Measurements from ENCODE around the gene APOLD1.
"Not testable (repeated sequence)": the region's sequence is repeated elsewhere in the genome, so short reads cannot be mapped to it uniquely, and the experiment has no call there.

APOLD1 gene

DNA sequence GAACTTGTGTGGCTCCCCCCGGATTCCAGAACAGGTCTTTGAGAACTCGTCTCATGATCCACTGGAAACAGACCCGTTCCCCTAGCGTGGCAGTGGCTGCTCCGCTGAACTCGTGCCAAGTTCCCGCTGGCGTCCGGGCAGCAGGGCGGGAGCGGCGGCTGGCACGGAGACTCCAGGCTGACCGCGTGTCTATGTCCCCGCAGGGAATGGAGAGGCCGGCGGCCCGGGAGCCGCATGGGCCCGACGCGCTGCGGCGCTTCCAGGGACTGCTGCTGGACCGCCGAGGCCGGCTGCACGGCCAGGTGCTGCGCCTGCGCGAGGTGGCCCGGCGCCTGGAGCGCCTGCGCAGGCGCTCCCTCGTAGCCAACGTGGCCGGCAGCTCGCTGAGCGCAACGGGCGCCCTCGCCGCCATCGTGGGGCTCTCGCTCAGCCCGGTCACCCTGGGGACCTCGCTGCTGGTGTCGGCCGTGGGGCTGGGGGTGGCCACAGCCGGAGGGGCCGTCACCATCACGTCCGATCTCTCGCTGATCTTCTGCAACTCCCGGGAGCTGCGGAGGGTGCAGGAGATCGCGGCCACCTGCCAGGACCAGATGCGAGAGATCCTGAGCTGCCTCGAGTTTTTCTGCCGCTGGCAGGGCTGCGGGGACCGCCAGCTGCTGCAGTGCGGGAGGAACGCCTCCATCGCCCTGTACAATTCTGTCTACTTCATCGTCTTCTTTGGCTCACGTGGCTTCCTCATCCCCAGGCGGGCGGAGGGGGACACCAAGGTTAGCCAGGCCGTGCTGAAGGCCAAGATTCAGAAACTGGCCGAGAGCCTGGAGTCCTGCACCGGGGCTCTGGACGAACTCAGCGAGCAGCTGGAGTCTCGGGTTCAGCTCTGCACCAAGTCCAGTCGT, 1.5 kb downstream of the APOLD1 start:
- peak; percentile 79 for DNase-seq

DNA sequence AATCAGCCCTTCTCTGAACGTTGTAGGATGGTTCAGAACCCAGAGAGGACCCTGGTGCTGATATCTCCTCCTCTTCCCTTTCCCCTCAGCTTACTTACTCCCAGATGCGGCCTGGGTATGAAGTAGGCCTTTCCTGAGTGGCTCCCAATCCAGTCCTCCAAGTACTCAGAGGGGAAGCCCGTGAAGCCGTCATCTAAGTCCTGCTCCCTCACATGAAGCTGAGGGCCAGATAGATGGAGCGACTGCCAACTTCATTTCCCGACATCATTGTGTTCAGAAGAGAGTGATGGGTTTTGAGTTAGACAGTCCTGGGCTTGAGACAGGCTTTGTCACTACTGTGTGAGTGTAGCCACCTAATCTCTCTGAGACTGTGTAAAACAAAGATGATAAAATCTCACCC, 2.7 kb downstream of the APOLD1 start:
- no peak for DNase-seq

DNA sequence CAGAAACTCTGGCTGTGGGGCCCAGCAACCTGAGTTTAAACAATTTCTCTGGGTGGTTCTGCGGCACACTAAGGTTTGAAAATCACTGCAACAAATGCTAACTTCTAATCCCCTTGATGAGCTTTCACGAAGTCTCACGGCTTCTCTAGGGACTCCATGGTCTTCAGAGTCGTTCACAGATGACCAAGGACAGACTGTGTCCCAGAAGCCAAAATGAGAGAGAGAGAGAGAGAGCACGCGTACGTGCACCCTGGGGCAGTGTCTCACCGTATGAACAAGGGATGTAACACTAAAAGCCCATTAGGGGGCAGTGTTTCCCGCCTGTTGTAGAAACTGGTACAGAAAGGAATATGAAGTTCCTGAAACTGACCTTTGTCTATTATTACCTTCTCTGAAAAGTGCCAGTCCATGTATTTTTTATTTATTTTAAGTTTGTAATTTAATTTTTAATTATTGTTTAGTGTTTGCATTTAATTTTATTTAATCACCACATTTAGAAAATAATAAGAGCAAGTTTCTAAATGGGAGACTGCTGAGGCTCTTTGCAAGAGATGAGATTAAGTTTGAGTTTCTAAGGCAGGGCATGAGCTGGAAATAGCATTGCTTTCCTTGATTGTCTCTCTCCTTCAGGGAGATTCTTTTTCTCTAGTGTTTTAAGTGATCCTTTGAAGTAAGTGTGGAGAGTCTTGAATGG, 3.4 kb downstream of the APOLD1 start:
- peak; percentile 82 for DNase-seq

DNA sequence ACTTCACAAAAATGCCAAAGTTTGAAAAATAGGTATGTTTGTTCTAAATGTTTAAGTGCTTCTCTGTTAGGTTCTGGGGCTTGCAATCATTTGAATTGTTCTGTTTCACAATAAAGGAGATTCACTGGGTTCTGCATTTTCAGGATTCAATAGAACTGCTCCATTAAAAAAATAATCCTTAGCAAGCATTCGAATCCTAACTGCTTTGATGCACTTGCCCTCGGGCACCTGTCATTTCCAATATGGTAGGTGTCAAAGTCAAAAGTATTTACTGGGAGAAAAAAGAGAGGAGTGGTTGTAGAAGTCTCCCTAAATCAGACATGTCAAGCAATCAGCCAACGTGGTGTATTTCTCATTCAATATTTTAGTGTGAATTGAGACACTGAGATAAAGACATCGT, 5.5 kb downstream of the APOLD1 start:
- no peak for DNase-seq

DNA sequence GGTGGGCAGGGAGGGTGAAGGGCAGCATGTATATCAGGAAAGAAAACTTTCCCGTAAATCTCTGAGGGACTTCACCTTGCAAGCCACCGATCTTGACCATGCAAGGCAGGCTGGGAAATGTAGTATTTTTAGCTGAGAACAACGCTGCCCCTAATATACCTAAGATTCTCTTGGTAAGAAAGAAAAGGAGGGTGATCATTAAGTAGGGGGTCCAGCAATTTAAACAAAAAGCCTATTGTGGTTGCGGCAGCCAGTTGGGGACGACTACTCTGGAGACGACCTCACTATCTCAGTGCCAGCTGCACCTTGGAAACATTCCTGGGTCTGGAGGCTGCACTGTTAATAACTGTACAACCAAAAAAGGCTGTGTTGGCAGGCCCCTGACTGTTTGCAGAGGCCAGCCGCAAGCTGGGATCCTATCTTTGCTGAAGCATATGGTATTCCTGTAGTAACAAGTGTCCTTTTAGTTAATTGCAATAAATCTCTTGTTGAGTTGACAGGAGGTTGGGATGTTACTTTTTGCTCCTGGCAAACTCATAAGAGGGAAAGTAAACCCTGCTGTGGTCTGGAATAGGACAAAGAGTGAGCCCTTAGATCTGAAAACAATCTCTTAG, 6.4 kb downstream of the APOLD1 start:
- no peak for DNase-seq

DNA sequence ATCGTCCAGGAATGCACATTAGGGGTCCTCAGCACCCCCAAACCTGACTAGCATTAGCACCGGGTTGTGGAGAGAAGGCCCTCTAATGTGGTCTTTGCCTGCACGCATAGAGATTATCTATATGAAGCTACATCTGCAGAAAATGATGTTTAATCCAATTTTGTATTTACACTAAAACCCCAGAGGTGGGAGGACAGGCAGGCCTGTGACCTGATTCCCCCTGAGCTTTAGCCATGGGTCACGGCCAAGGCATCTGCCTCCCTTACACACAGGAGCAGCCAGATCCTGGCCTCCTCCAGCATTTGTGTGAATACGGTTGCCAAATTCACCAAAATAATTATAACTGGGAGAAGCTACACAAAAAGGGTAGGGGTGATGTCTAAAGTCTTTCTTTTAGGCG, 7.0 kb downstream of the APOLD1 start:
- DNase-seq, result no peak

DNA sequence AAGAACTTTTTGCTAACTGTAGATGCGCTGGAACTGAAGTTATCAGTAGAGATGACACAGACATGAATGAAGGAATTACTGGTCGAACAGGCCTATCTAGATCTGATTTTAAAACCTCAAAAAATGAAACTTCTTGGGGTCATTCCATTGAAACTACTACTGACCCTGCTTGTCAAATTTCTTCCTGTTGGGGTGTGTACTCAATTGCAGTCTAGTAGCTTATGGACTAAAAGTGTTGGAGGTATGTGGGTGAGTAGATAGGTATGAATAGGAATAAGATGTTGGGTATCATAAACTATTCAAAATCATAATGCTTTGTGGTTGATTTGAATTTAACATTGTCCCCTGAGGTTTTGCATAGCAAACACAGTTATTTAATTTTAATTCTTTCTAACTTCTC, 9.2 kb downstream of the APOLD1 start:
- DNase-seq, result no peak

DNA sequence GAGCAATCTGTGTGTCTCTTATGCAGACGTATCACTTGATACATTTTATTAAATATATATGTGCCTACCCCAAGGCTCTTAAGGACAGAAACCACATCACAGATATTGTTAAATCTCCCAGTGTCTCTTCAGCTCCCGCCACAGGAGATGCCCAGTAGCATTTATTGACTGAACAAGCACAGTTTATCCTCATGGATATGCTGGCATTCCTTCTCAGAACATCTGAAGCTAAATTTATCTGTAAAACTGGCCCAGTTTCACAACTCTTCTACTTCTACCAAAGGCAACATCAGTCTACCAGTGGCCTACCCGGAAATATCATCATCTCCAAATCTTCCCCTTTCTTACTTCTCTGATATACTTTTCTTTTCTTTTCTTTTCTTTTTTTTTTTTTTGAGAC, 10.7 kb downstream of the APOLD1 start:
- no peak for DNase-seq

DNA sequence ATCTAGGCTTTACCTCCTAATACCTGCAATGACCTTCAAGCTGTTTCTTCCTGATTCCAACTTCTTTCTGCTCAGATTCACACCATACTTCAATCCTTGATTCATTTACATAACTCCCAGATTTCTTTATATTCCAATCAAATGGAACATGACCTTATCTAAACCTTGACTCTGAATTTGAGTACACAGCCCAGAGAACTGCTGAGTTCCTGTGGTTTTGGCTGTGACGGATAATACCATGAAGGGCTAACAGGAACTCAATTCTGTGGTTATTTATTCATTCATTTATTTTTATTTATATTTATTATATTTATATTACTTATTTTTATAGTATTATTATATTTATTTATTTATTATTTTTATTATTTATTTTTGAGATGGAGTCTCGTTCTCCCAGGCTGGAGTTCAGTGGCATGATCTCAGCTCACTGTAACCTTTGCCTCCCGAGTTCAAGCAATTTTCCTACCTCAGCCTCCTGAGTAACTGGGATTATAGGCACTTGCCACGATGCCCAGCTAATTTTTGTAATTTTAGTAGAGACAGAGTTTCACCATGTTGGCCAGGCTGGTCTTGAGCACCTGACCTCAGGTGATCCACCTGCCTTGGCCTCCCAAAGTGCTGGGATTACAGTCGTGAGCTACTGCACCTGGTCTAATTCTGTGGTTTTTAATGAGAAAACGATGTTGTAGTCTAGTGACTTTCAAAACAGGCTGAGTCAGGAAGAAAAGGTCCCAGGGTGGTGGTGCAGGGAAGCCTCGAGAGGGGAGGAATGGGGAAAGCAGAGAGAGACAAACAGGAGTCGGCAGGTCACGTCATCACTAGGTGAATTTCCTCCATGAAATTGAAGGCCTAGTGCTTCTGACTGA, 11.7 kb downstream of the APOLD1 start:
- DNase-seq, result no peak

DNA sequence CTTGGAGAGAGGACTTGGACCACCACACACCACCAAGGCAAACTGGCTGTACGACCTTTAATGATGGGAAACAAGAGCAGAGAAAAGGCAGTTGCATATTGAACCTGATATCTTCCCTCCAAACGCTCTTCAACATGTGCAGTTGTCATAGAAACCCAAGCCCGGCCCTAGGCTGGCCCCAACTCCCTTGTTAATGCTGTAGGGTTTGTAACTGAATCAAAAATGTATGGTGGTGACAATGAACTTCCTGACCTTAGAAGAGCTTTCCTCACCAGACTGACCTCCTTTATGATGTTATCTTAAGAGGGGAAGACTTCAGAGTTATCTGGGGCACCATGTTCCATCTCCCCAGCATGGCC, 12.3 kb downstream of the APOLD1 start:
- no peak for DNase-seq

DNA sequence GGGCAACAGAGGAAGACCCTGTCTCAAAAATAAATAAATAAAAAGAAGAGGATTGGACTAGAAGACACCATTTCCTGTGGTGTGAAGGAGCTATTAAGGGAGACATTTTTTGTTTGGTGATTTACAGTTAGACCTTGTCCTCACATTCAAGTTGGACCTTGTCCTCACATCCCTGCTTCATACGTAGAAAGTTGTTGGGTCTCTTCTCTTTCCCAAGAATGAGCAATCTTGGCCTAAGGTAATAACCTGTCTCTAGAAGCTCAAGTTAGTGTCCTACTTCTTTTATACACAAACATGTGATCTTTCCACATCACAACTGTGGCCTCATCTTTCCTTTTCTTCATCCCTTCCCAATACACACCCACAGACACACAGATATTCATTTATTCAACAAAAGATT, 13.0 kb downstream of the APOLD1 start:
- DNase-seq, result no peak

DNA sequence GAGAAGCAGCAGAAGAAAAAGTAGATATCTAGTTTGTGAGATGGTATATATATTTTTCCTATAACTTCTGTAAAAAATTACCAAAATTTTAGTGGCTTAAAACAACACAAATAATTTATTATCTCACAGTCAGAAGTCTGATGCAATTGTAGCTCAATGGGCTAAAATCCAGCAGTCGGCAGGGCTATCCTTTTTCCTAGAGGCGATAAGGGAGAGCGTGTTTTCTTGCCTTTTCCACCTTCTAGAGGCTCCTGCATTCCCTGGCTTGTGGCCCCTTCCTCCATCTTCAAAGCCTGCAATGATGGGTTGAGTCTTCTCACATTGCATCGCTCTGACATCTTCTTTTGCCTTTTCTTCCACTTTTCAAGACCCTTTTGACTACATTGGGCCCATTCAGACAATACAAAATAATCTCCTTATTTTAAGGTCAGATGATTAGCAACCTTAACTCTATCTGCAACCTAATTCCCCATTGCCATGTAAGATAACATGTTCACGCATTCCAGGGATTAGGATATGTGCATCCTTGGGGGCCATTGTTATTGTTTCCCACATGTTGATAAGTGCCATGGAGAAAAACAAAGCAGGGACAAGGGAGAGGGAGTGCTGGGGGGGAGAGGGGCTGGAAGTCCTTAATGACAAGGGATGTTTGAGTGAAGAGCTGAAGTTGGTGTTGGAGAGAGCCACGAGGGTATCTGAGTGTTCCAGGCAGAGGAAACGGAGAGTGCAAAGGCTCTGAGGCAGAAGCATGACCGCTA, 13.9 kb downstream of the APOLD1 start:
- no peak for DNase-seq

DNA sequence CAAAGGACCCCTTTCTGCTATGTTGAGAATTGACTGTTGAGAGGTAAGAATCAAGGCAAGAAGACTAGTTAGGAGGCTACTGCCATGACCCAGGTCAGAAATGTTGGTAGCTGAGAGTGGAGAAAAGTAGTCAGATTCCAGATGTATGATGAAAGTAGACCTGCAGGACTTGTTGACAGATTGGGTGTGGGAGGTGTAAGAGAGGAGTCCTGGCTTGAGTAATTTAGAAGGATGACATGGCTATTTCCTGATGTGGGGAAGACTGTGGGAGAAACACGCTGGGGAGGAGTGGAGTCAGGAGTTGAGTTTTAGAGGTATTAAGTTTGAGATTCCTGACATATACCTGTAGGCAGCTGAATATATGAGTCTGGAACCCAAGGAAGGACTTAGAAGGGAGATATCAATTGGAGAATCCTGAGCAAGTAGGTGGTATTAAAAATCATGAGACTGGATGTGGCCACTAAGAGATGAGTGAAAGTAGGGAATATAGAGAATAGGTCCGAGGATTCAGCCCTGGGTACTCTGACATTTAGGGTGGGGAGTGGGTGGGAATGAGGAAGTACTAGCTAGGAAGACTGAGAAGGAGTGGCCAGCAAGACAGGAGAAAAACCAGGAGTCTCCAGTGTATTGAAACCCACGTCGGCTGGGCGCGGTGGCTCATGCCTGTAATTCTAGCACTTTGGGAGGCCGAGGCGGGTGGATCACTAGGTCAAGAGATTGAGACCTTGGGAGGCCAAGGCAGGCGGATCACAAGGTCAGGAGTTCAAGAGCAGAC, 15.1 kb downstream of the APOLD1 start:
- DNase-seq, result no peak

DNA sequence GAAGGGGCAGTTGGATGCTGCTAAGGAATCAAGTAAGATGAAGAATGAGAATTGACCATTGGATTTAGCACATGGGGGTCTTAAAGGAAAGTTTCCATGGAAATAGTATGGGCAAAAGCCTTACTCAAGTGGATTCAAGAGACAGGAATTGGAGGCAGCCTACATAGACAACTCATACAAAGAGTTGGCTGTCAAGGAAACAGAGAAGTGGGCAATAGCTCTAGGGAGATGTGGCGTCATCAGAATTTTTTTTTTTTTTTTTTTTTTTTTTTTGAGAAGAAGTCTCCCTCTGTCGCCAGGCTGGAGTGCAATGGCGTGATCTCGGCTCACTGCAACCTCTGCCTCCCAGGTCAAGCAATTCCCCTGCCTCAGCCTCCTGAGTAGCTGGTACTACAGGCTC, 16.2 kb downstream of the APOLD1 start:
- DNase-seq, result not testable (repeated sequence)

DNA sequence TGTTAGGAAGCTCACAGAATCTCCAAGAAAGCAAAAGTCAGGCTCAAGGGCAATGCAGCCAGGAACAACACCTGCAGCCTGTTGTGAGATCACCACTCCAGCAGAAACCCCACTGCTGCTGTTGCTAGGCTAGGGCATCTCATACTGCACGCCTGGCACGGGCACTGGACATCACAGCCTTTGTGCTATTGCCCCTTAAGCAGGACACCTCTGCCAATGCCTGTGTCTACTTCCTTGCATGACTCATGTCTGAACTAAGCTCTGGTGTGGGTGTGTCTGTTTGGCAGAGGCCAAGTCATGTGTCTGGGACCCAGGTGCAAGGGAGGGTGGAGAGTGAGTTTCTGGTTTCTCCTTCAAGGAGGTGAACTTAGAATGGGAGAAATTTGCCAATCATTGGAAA, 17.7 kb downstream of the APOLD1 start:
- DNase-seq, result peak; percentile 73

DNA sequence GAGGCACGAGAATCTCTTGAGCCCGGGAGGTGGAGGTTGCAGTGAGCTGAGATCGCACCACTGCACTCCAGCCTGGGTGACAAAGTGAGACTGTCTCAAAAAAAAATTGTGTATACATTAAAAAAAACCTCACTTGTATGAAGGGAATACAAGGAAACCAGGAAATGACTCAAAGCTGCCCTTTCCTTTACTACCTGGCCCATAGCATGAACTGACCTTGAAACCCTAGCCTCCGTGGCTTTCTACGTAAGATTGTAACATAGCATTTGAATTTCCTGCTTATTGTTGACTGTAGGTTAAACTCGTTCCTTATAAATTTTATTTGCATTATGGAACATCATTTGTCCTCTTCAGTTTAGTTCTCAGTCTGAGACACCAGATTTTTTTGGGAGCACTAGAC, 18.6 kb downstream of the APOLD1 start:
- DNase-seq, result no peak

DNA sequence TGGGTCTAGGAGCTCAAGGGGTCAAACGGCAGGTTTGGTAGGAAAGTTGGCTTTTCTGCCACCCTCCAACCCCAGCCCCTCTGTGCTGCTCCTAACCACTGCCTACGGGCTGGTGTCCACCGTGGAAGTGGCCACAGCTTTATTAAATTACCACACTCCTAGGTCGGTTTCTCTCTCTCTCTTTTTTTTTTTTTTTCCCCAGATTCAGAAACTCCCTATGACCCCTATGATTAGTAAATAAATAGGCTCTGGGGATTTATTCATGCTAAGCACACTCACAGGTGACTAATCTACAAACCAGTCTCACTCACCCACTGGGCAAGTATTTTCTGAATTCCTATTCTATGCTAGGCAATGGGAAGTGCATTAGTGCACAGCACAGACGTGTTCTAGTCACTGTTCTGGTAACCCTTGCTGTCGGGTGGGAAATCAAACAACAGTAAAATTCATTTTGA, 19.0 kb downstream of the APOLD1 start:
- no peak for DNase-seq

DNA sequence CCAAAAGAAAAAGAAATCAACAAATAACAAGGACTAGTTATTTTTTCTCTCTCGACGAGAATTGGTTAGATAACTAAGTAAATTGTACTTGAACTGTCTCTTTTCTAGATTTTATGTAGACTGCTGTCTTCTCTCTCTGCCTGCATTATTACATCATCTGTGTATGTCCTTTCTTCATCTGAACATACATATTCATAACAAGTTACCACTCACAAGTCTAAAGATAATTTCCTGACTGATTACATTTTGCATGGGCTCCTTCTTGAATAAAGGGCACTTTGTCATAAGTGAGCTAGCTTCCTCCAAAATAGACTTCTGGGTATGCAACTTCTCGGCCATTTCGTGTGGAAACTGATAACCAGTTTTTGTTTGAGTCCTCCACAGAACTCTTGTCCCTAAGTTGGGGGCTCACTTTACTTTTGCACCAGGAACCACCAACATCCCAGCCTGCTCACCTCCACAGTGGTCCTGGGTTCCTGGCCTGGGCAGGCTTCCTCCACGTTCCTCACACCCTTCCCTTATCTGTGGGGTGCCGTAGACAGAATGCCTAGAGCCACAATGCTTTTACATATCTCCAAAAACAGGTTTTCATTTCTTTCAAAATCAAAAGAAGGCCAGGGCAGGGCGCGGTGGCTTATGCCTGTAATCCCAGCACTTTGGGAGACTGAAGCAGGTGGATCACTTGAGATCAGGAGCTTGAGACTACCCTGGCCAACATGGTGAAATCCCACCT, 21.5 kb downstream of the APOLD1 start:
- no peak for DNase-seq

DNA sequence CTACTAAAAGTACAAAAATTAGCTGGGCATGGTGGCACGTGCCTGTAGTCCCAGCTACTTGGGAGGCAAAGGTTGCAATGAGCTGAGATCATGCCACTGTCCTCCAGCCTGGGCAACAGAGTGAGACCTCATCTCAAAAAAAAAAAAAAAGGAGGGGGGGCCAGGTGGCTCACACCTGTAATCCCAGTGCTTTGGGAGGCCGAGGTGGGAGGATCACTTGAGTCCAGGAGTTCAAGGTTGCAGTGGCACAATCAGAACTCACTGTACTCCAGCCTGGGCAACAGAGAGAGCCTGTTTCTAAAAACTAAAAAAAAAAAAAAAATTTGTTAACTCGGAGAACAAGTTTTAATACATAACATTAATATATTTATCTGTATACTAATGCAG, 22.1 kb downstream of the APOLD1 start:
- not testable (repeated sequence) for DNase-seq

DNA sequence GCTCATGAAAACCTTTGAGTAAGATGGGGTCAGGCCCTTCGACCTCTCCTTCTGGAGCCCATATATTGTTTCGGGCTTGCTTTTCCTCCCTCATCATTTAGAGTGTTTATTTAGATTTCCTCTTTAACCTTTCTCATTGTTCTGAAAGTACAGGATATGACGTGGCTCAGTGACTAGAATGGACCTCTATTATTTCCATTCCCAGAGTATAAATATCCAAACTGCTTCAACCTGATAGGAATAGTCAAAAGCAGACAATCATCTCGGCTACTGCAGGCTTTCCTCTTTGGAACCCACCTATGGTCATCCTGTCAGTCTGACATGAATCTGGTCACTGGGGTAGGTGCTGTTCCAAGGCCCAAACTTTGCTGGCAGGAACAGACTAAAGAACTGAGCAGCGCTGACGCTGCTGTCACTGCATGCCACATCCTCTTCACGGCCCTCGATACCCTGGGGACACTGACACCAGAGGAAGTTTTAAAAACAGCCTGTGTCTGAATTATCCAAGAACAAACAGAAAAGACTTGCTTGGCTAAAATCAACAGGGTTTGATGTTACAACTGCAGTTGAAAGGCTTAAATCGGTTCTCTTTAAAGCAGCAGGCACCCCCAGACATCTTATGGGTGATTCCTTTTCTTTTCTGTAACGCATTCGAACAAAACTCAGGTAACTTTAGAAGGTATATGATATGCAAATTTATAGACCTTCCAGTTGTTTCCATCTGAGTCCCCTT, 22.7 kb downstream of the APOLD1 start:
- peak; percentile 75 for DNase-seq

All from CD4-positive, alpha-beta T cell treated with Interleukin-6 for 4 hours (primary cell).